SU-DHL-6 (cell line): ENCODE measurements around the gene PARD6A.

ENCODE experiments used
- H2AFZ ChIP-seq: fragments of 200-600 bp; sonication (generic); 2 replicates; pipeline ENCODE4 v1.6.1; 2014; ENCODE audit warnings: low read depth, mild to moderate bottlenecking, moderate library complexity, mixed read lengths, antibody characterized with exemption, low read length; ENCODE audit not compliant: severe bottlenecking
- H3F3A ChIP-seq: fragments of 200-600 bp; shearing (Covaris generic); 2 replicates; pipeline ENCODE4 v1.6.0; 2016; ENCODE audit warnings: antibody characterized with exemption, mild to moderate bottlenecking; ENCODE audit not compliant: insufficient read depth
- H3K27ac ChIP-seq: fragments of 200-600 bp; sonication (generic); 2 replicates; pipeline ENCODE4 v1.5.1; 2016; ENCODE audit warnings: low read depth, mild to moderate bottlenecking, low read length, moderate library complexity, mixed read lengths
- H3K27me3 ChIP-seq: fragments of 200-600 bp; sonication (generic), shearing (Covaris generic); 2 replicates; pipeline ENCODE4 v1.6.0; 2014; ENCODE audit warnings: mild to moderate bottlenecking, low read length
- H3K36me3 ChIP-seq: fragments of 200-600 bp; sonication (generic); 2 replicates; pipeline ENCODE4 v1.6.1; 2014; ENCODE audit warnings: mild to moderate bottlenecking, low read length, mixed read lengths
- H3K4me2 ChIP-seq: fragments of 300-600, 200-600 bp; shearing (Covaris generic), sonication (generic); 2 replicates; pipeline ENCODE4 v1.6.0; 2014; ENCODE audit warnings: low read length, low read depth, mild to moderate bottlenecking; ENCODE audit not compliant: poor library complexity, severe bottlenecking
- H3K4me3 ChIP-seq: fragments of 200-600 bp; sonication (generic); 2 replicates; pipeline ENCODE4 v1.5.1; 2014; ENCODE audit warnings: antibody characterized with exemption, low read length, mild to moderate bottlenecking, mixed read lengths; ENCODE audit not compliant: insufficient read depth, poor library complexity, severe bottlenecking
- H3K79me2 ChIP-seq: fragments of 200-600 bp; sonication (generic); 2 replicates; pipeline ENCODE4 v1.6.1; 2014; ENCODE audit warnings: mild to moderate bottlenecking, low read length, moderate library complexity; ENCODE audit not compliant: insufficient read depth
- H3K9ac ChIP-seq: fragments of 200-600 bp; sonication (generic); 2 replicates; pipeline ENCODE4 v1.7.0; 2014; ENCODE audit warnings: mild to moderate bottlenecking, low read length
- H3K9me2 ChIP-seq: fragments of 200-600 bp; sonication (generic); replicated peaks from 2 replicates; pipeline ENCODE4 v1.6.1; 2014; ENCODE audit warnings: low read length; ENCODE audit not compliant: insufficient read depth
- H3K9me3 ChIP-seq: fragments of 200-600 bp; sonication (generic); 2 replicates; pipeline ENCODE4 v1.6.1; 2014; ENCODE audit warnings: low read length, mixed read lengths; ENCODE audit not compliant: insufficient read depth
- H4K20me1 ChIP-seq: fragments of 200-600 bp; sonication (generic); 2 replicates; pipeline ENCODE4 v1.6.1; 2014; ENCODE audit warnings: low read depth, mild to moderate bottlenecking, antibody characterized with exemption, low read length, moderate library complexity, mixed read lengths
- CTCF ChIP-seq: fragments of 200-600 bp; sonication (generic); IDR thresholded peaks from one replicate; pipeline ENCODE4 v1.5.1; 2017; ENCODE audit warnings: antibody characterized with exemption, mild to moderate bottlenecking, low read length, moderate library complexity; ENCODE audit not compliant: insufficient read depth, poor library complexity, severe bottlenecking
- EZH2phosphoT487 ChIP-seq: fragments of 200-600 bp; sonication (generic), shearing (Covaris generic); conservative IDR thresholded peaks from 2 replicates; pipeline ENCODE4 v1.6.1; 2018; ENCODE audit warnings: mild to moderate bottlenecking, antibody characterized with exemption, low read length, moderate library complexity, mixed read lengths

The PARD6A gene

GRCh38 chr16:67664871-67665270, 4.1 kb downstream of the PARD6A start:
- no peak overlapping the region for H3K4me2 ChIP-seq
- no peaks in the 10 kb centered on the region for H3K27me3 ChIP-seq
- H2AFZ ChIP-seq = no peak overlapping the region
- no peaks in the 10 kb centered on the region for H3K79me2 ChIP-seq
- no peaks in the 10 kb centered on the region for H4K20me1 ChIP-seq
- H3K9me3 ChIP-seq = no peaks in the 10 kb centered on the region
- H3K9ac ChIP-seq = no peak overlapping the region
- no peak overlapping the region for H3K4me3 ChIP-seq
- TF ChIP-seq CTCF = no peak
- no peak overlapping the region for H3K27ac ChIP-seq
- H3F3A ChIP-seq = peaks cover 3% of the 10 kb centered on the region; the same call in 1 of the 2 replicates
- H3K36me3 ChIP-seq = no peaks in the 10 kb centered on the region
- no peaks in the 10 kb centered on the region for H3K9me2 ChIP-seq

GRCh38 chr16:67665598-67665997, 4.8 kb downstream of the PARD6A start:
- no peaks in the 10 kb centered on the region for H3K36me3 ChIP-seq
- H3F3A ChIP-seq = peaks cover 3% of the 10 kb centered on the region; the same call in 1 of the 2 replicates
- TF ChIP-seq EZH2phosphoT487 = no peak
- no peak for TF ChIP-seq CTCF
- H3K9me3 ChIP-seq = no peaks in the 10 kb centered on the region
- H2AFZ ChIP-seq = no peak overlapping the region
- no peaks in the 10 kb centered on the region for H4K20me1 ChIP-seq
- H3K9me2 ChIP-seq = no peaks in the 10 kb centered on the region
- H3K9ac ChIP-seq = peak overlapping the region; percentile 52; the same call in 1 of the 2 replicates
- no peaks in the 10 kb centered on the region for H3K27me3 ChIP-seq
- H3K4me3 ChIP-seq = no peak overlapping the region
- H3K4me2 ChIP-seq = peak overlapping the region; percentile 66
- H3K27ac ChIP-seq = no peak overlapping the region
- H3K79me2 ChIP-seq = no peaks in the 10 kb centered on the region

- Histone ChIP-seq H3K36me3 (no peaks in the 10 kb centered on the region), H3K27ac (no peak overlapping the region), H4K20me1 (no peaks in the 10 kb centered on the region), H3K4me2 (peak overlapping the region; percentile 66), H2AFZ (peak overlapping the region; percentile 86), H3K9me3 (no peaks in the 10 kb centered on the region), H3K79me2 (no peaks in the 10 kb centered on the region), H3F3A (peaks cover 3% of the 10 kb centered on the region; the same call in 1 of the 2 replicates), H3K27me3 (no peaks in the 10 kb centered on the region), H3K9me2 (no peaks in the 10 kb centered on the region), H3K4me3 (peak overlapping the region; percentile 60), H3K9ac (peak overlapping the region; percentile 52)
- TF ChIP-seq CTCF (no peak), EZH2phosphoT487 (no peak)
Measured at GRCh38 chr16:67666032-67666551, 5.3 kb downstream of the PARD6A start.
